ENCODE results near the gene CYS1.

The CYS1 gene

GRCh38 chr2:10083046-10083445 is 2.8 kb upstream of the CYS1 start:
- Histone ChIP-seq H3K4me1 (ENCODE audit: control insufficient read depth, insufficient read depth, low read length) (peaks cover 2% of the 10 kb centered on the region; the same call in 1 of the 2 replicates), H3K27me3 (ENCODE audit: control insufficient read depth, insufficient read depth, low read length) (peaks cover 12% of the 10 kb centered on the region; the same call in 1 of the 2 replicates), H3K36me3 (ENCODE audit: control insufficient read depth, insufficient read depth, low read length) (no peaks in the 10 kb centered on the region), H3K27ac (ENCODE audit: low read length) (no peak overlapping the region), H3K4me3 (ENCODE audit: low read length) (no peak overlapping the region), H3K9me3 (ENCODE audit: control insufficient read depth, insufficient read depth, low read length) (no peaks in the 10 kb centered on the region)
- DNase-seq (ENCODE audit: low read depth, low spot score), result no peak
- no CpG with 5 or more reads among the region's 5 CpGs for WGBS (ENCODE audit: insufficient coverage, insufficient read length)

DNA sequence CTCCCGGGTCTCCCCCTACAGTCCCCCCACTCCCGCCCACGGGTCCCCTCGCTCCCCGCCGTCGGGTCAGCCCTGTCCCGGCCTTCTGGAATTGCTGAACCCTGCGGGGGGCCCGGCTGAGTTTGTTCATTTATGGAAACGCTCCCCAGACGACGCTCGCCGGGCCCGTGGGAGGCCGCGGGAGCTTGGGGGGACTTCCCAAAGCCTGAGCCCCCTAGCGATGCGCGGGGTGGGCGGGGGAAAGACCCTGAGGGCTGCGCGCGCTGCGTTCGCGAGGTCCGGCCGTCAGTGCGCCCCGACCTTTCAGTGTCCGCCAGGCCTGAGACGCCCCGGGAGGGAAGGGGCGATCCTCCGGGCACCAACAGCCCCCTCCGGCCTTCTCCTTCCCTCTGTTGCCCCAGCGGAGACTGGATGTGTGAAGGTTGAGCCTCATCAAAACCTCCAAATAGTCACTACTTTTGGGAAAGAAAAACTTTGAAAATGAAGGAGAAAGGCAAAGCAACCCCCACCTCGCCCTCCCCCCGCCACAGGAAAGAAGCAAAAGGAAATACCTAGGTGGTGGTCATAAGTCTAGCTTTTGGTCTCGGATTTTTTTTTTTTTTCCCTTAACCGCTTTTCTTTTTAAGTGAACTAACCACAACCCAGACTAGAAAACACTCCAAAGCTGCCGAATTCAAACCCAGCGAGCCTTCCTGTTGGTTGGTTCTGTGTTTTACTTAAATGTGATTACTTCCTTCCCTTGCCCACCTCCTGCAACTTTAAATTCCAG is 509 bp upstream of the CYS1 start:
- Histone ChIP-seq H3K36me3 (ENCODE audit: control insufficient read depth, insufficient read depth, low read length) (no peaks in the 10 kb centered on the region), H3K4me1 (ENCODE audit: control insufficient read depth, insufficient read depth, low read length) (peaks cover 2% of the 10 kb centered on the region; the same call in 1 of the 2 replicates), H3K9me3 (ENCODE audit: control insufficient read depth, insufficient read depth, low read length) (no peaks in the 10 kb centered on the region), H3K4me3 (ENCODE audit: low read length) (peak overlapping the region; percentile 80; the same call in 1 of the 2 replicates), H3K27me3 (ENCODE audit: control insufficient read depth, insufficient read depth, low read length) (peaks cover 13% of the 10 kb centered on the region; the same call in 1 of the 2 replicates), H3K27ac (ENCODE audit: low read length) (no peak overlapping the region)
- WGBS (ENCODE audit: insufficient coverage, insufficient read length), result no CpG with 5 or more reads among the region's 45 CpGs
- no peak for DNase-seq (ENCODE audit: low read depth, low spot score)

DNA sequence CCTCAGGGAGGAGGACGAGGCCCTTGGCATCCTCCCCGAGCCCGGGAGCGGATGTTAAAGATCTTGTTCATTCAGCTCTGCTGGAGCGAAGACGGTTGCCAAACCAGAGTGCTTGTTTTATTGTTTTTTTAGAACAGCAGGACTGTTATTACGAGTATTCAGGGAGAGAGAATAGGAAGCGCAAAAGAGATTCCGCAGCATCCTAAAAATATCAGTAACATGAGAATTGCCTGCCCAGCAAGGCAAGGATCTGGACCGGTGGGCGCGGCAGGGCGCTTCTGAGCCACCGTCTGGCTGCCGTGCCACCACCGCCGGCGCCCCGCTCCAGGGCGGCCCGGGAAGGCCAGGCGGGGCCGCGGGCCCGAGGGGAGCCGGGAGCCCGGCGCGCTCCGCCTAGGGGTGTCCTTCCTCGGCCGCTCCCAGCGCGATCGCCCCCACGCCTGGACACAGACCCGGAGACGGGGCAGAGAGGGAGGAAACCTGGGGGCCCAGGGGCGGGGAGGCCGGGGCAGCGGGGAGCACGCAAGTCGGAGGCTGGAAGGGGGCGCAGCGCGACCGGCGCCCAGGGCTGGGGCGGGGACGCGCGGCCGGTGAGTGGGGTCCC is 843 bp downstream of the CYS1 start:
- H3K36me3 ChIP-seq (ENCODE audit: control insufficient read depth, insufficient read depth, low read length), result no peaks in the 10 kb centered on the region
- peaks cover 13% of the 10 kb centered on the region; the same call in 1 of the 2 replicates for H3K27me3 ChIP-seq (ENCODE audit: control insufficient read depth, insufficient read depth, low read length)
- peak overlapping the region; percentile 80; the same call in 1 of the 2 replicates for H3K4me3 ChIP-seq (ENCODE audit: low read length)
- H3K4me1 ChIP-seq (ENCODE audit: control insufficient read depth, insufficient read depth, low read length), result peaks cover 2% of the 10 kb centered on the region; the same call in 1 of the 2 replicates
- no peak for DNase-seq (ENCODE audit: low read depth, low spot score)
- H3K27ac ChIP-seq (ENCODE audit: low read length), result no peak overlapping the region
- no peaks in the 10 kb centered on the region for H3K9me3 ChIP-seq (ENCODE audit: control insufficient read depth, insufficient read depth, low read length)
- WGBS (ENCODE audit: insufficient coverage, insufficient read length), result no CpG with 5 or more reads among the region's 53 CpGs

DNA sequence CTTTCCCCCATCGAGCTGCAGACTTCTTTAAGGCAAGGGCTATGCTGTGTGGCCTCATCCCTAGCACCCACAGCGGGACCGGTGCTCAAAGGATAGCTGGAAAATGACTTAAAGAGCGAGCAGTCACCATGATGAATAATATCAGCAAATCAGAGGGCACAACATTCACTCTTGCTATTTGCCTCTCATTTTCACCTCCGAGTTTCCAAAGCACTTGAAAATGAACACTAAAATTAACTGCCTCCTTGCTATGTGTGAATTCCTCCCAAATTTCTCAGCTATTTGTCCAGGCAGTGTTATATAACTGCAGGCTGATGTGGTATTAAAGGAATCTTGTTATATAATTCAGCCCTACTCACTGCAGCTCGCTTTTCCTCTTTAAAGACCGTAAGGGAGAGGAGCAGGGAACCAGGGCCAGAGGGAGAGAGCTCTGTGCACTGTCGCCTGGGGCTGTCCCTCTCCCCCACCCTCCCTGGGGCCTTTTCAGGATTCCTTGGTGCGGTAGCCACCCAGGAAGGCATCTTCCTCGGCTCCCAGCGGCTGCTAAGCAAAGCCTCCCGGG is 1.4 kb downstream of the CYS1 start:
- DNase-seq (ENCODE audit: low read depth, low spot score), result no peak

DNA sequence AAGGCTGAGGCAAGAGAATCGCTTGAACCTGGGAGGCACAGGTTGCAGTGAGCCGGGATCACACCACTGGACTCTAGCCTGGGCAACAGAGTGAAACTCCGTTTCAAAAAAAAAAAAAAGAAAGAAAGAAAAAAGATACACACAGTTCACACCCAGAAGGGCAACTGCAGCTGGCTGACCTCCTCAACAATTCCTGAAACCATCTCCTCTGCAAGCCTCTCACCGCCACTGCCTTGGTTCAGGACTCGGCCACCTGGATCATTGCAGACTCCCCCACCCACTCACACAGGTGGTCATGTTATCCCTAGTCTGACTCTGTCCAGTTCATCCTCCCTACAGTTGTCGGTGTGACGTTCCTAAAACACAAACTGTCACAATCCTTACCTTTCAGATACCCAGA is 2.2 kb downstream of the CYS1 start:
- Histone ChIP-seq H3K36me3 (ENCODE audit: control insufficient read depth, insufficient read depth, low read length) (no peaks in the 10 kb centered on the region), H3K9me3 (ENCODE audit: control insufficient read depth, insufficient read depth, low read length) (no peaks in the 10 kb centered on the region), H3K4me3 (ENCODE audit: low read length) (no peak overlapping the region), H3K27me3 (ENCODE audit: control insufficient read depth, insufficient read depth, low read length) (peaks cover 13% of the 10 kb centered on the region; the same call in 1 of the 2 replicates), H3K4me1 (ENCODE audit: control insufficient read depth, insufficient read depth, low read length) (peaks cover 2% of the 10 kb centered on the region; the same call in 1 of the 2 replicates), H3K27ac (ENCODE audit: low read length) (no peak overlapping the region)
- no peak for DNase-seq (ENCODE audit: low read depth, low spot score)
- WGBS (ENCODE audit: insufficient coverage, insufficient read length), result no CpG with 5 or more reads among the region's 7 CpGs

More for the DNA sequence above, 1.4 kb downstream of the CYS1 start:
- H3K9me3 ChIP-seq (ENCODE audit: control insufficient read depth, insufficient read depth, low read length), result no peaks in the 10 kb centered on the region
- no CpG with 5 or more reads among the region's 12 CpGs for WGBS (ENCODE audit: insufficient coverage, insufficient read length)
- H3K27me3 ChIP-seq (ENCODE audit: control insufficient read depth, insufficient read depth, low read length), result peaks cover 13% of the 10 kb centered on the region; the same call in 1 of the 2 replicates
- peak overlapping the region; percentile 80; the same call in 1 of the 2 replicates for H3K4me3 ChIP-seq (ENCODE audit: low read length)
- no peak overlapping the region for H3K27ac ChIP-seq (ENCODE audit: low read length)
- H3K4me1 ChIP-seq (ENCODE audit: control insufficient read depth, insufficient read depth, low read length), result peaks cover 2% of the 10 kb centered on the region; the same call in 1 of the 2 replicates
- no peaks in the 10 kb centered on the region for H3K36me3 ChIP-seq (ENCODE audit: control insufficient read depth, insufficient read depth, low read length)

DNA sequence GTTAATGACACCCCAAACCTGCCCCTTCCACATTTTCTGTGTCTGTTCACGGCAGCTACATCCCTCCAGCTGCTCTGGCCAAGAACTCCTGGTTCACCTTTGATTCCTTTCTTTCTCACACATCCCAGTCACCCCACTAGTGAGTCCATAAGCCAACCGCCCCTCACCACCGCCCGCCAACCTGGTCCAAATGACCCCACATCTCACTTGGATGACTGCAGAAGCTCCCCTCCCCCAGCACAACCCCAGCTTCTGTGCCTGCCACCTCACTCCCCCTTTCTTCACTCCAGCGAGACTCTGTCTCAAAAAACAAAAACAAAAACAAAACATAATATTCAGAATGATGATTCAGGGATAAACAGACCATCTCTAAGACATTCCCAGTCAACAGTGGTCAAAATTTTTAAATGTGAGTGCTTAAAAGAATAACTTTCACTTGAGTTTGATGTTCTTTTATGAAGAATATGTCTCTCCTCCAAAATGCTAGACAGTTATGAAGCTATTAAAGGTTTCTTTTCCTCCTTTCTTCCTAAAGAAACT is 3.2 kb downstream of the CYS1 start:
- no peak overlapping the region for H3K4me3 ChIP-seq (ENCODE audit: low read length)
- H3K27me3 ChIP-seq (ENCODE audit: control insufficient read depth, insufficient read depth, low read length), result peaks cover 13% of the 10 kb centered on the region; the same call in 1 of the 2 replicates
- WGBS (ENCODE audit: insufficient coverage, insufficient read length), result no CpG with 5 or more reads among the region's 5 CpGs
- no peak overlapping the region for H3K27ac ChIP-seq (ENCODE audit: low read length)
- peaks cover 2% of the 10 kb centered on the region; the same call in 1 of the 2 replicates for H3K4me1 ChIP-seq (ENCODE audit: control insufficient read depth, insufficient read depth, low read length)
- H3K9me3 ChIP-seq (ENCODE audit: control insufficient read depth, insufficient read depth, low read length), result no peaks in the 10 kb centered on the region
- H3K36me3 ChIP-seq (ENCODE audit: control insufficient read depth, insufficient read depth, low read length), result no peaks in the 10 kb centered on the region
- DNase-seq (ENCODE audit: low read depth, low spot score), result no peak

DNA sequence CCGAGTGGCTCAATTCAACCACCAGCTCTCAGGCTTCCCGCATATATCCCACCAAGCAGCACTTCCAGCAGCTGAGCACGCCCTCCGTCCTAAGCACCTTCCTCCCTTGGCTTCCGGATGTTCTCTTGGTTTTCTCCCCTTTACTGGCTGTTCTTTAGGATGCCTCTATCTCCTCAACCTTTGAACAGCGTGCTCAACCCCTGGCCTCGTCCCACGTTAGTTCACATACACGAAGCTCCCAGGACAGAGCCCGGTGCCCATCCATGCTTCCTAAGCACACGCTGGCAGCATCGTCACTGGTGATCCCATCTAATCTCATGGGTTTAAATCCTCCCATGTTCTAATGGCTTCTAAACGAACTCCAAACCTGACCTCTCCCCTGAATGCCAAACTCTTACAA is 3.7 kb downstream of the CYS1 start:
- no CpG with 5 or more reads among the region's 13 CpGs for whole genome bisulfite sequencing (ENCODE audit: insufficient coverage, insufficient read length)
- Histone ChIP-seq H3K36me3 (ENCODE audit: control insufficient read depth, insufficient read depth, low read length) (no peaks in the 10 kb centered on the region), H3K4me1 (ENCODE audit: control insufficient read depth, insufficient read depth, low read length) (peaks cover 2% of the 10 kb centered on the region; the same call in 1 of the 2 replicates), H3K4me3 (ENCODE audit: low read length) (no peak overlapping the region), H3K9me3 (ENCODE audit: control insufficient read depth, insufficient read depth, low read length) (no peaks in the 10 kb centered on the region), H3K27me3 (ENCODE audit: control insufficient read depth, insufficient read depth, low read length) (peaks cover 13% of the 10 kb centered on the region; the same call in 1 of the 2 replicates), H3K27ac (ENCODE audit: low read length) (no peak overlapping the region)
- no peak for DNase-seq (ENCODE audit: low read depth, low spot score)

GRCh38 chr2:10075571-10076209 is 4.5 kb downstream of the CYS1 start:
- WGBS (ENCODE audit: insufficient coverage, insufficient read length), result no CpG with 5 or more reads among the region's 9 CpGs
- peaks cover 1% of the 10 kb centered on the region; the same call in 1 of the 2 replicates for H3K4me1 ChIP-seq (ENCODE audit: control insufficient read depth, insufficient read depth, low read length)
- H3K36me3 ChIP-seq (ENCODE audit: control insufficient read depth, insufficient read depth, low read length), result no peaks in the 10 kb centered on the region
- no peak overlapping the region for H3K27ac ChIP-seq (ENCODE audit: low read length)
- H3K9me3 ChIP-seq (ENCODE audit: control insufficient read depth, insufficient read depth, low read length), result no peaks in the 10 kb centered on the region
- H3K27me3 ChIP-seq (ENCODE audit: control insufficient read depth, insufficient read depth, low read length), result peaks cover 8% of the 10 kb centered on the region; the same call in 1 of the 2 replicates
- no peak overlapping the region for H3K4me3 ChIP-seq (ENCODE audit: low read length)
- DNase-seq (ENCODE audit: low read depth, low spot score), result no peak

- no peaks in the 10 kb centered on the region for H3K9me3 ChIP-seq (ENCODE audit: control insufficient read depth, insufficient read depth, low read length)
- peaks cover 8% of the 10 kb centered on the region; the same call in 1 of the 2 replicates for H3K27me3 ChIP-seq (ENCODE audit: control insufficient read depth, insufficient read depth, low read length)
- H3K27ac ChIP-seq (ENCODE audit: low read length), result no peak overlapping the region
- no peaks in the 10 kb centered on the region for H3K36me3 ChIP-seq (ENCODE audit: control insufficient read depth, insufficient read depth, low read length)
- no peaks in the 10 kb centered on the region; the same call in 1 of the 2 replicates for H3K4me1 ChIP-seq (ENCODE audit: control insufficient read depth, insufficient read depth, low read length)
- no CpG with 5 or more reads among the region's 13 CpGs for WGBS (ENCODE audit: insufficient coverage, insufficient read length)
- H3K4me3 ChIP-seq (ENCODE audit: low read length), result no peak overlapping the region
- DNase-seq (ENCODE audit: low read depth, low spot score), result no peak
Measured at GRCh38 chr2:10075101-10075500, 5.1 kb downstream of the CYS1 start.

Data from iPS DF 6.9 (cell line).